ENCODE measurements around the gene ZNF175. TPM values are rescaled to one million over a fixed set of nuclear protein-coding genes. Genes with fewer than 3 reads are reported as not detected.

Gene ZNF175
- total and polyA plus RNA-seq, 10 of the 15 experiments (the other 5 are each of a cell fraction or from before 2014, with no cell fraction given) = 1.5 to 12.0 (median 4.1) TPM

DNA sequence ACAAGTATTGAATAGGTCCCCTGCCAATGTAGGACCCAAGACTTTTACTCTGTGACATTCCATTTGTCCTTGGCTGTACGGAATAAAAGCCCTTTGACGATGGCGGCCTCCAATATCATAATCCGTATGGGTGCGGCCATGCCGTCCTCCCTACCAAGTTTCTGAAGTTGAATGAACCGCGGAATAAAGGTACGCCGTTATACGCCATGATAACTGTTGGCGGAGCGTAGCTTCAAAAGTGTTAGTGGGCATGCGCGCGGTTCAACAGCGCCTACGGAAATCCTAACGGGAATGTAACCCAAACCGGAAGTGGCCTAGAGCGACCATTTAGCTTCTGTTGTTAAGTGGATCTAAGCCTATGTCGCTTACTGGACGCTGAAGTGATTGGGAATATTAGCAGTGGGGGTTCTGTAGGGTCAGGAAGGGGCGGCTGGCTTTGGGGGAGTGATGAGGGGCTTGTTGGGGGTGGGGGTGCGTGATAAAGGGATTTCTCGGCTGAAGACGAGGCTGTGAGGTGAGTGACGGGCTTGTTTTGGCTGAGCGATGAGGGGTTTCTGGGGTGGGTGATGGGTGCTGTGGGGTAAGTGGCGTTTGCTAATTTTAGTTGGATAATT is at the start of gene ZNF175 (continued):
- no peak for TF ChIP-seq ZSCAN29 (IDR thresholded peaks at IDR 0.05)
- TF ChIP-seq CHD1 (IDR thresholded peaks at IDR 0.05; ENCODE audit: low read depth, low read length) = no peak
- peak; percentile 86 for TF ChIP-seq SIX5 (IDR thresholded peaks at IDR 0.05; ENCODE audit: low read depth, low read length, severe bottlenecking)
- TF ChIP-seq BCL11A (IDR thresholded peaks at IDR 0.05; ENCODE audit: low read depth, low read length) = no peak
- TF ChIP-seq SRF (IDR thresholded peaks at IDR 0.05; ENCODE audit: low read depth in 2 of 2, low read length in 2 of 2) = no peak
- TF ChIP-seq, protein P1, sequence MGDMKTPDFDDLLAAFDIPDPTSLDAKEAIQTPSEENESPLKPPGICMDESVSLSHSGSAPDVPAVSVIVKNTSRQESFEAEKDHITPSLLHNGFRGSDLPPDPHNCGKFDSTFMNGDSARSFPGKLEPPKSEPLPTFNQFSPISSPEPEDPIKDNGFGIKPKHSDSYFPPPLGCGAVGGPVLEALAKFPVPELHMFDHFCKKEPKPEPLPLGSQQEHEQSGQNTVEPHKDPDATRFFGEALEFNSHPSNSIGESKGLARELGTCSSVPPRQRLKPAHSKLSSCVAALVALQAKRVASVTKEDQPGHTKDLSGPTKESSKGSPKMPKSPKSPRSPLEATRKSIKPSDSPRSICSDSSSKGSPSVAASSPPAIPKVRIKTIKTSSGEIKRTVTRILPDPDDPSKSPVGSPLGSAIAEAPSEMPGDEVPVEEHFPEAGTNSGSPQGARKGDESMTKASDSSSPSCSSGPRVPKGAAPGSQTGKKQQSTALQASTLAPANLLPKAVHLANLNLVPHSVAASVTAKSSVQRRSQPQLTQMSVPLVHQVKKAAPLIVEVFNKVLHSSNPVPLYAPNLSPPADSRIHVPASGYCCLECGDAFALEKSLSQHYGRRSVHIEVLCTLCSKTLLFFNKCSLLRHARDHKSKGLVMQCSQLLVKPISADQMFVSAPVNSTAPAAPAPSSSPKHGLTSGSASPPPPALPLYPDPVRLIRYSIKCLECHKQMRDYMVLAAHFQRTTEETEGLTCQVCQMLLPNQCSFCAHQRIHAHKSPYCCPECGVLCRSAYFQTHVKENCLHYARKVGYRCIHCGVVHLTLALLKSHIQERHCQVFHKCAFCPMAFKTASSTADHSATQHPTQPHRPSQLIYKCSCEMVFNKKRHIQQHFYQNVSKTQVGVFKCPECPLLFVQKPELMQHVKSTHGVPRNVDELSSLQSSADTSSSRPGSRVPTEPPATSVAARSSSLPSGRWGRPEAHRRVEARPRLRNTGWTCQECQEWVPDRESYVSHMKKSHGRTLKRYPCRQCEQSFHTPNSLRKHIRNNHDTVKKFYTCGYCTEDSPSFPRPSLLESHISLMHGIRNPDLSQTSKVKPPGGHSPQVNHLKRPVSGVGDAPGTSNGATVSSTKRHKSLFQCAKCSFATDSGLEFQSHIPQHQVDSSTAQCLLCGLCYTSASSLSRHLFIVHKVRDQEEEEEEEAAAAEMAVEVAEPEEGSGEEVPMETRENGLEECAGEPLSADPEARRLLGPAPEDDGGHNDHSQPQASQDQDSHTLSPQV (IDR thresholded peaks at IDR 0.05) = no peak
- no peak for TF ChIP-seq SP1 (IDR thresholded peaks at IDR 0.05; ENCODE audit: low read depth, low read length)
- TF ChIP-seq GABPA (IDR thresholded peaks at IDR 0.05; ENCODE audit: low read depth) = peak; percentile 92
- no peak for TF ChIP-seq CEBPZ (IDR thresholded peaks at IDR 0.05; ENCODE audit: low read depth, low read length)
- TF ChIP-seq RFX5 (IDR thresholded peaks at IDR 0.05; ENCODE audit: low read depth, low read length) = no peak
- no peak for TF ChIP-seq ZNF217 (IDR thresholded peaks at IDR 0.05)
- 0 out of 3 replicates have a peak, but pooled peaks have one; percentile 26 for TF ChIP-seq POU2F2 (IDR thresholded peaks at IDR 0.05; ENCODE audit: borderline replicate concordance, low read depth, low read length)
- TF ChIP-seq SUZ12 (IDR thresholded peaks at IDR 0.05; ENCODE audit: unreplicated experiment) = no peak
- TF ChIP-seq E4F1 (IDR thresholded peaks at IDR 0.05; ENCODE audit: borderline replicate concordance, partially characterized antibody) = peak; percentile 53
- no peak for TF ChIP-seq MTA3 (IDR thresholded peaks at IDR 0.05; ENCODE audit: borderline replicate concordance, low read length)
- peak; percentile 86 for TF ChIP-seq ELK1 (IDR thresholded peaks at IDR 0.05; ENCODE audit: low read depth, low read length)
- peak; percentile 83 for TF ChIP-seq NBN (IDR thresholded peaks at IDR 0.05)
- peak; percentile 47; the same call in 1 of the 2 replicates for TF ChIP-seq POLR2AphosphoS5 (IDR thresholded peaks at IDR 0.05; ENCODE audit: low read length)
- no peak for TF ChIP-seq CHD4 (IDR thresholded peaks at IDR 0.05)
- peak; percentile 7; the same call in 1 of the 2 replicates for TF ChIP-seq SPI1 (IDR thresholded peaks at IDR 0.05; ENCODE audit: borderline replicate concordance, insufficient read depth, low read depth, low read length)
- no peak; the same call in 1 of the 2 replicates for TF ChIP-seq ZNF207 (IDR thresholded peaks at IDR 0.05; ENCODE audit: borderline replicate concordance)
